CD4-positive, alpha-beta T cell treated with Interleukin-15 for 1 hour (primary cell): ENCODE data around the gene GSAP.

ENCODE experiments used
- DNase-seq: peaks from one replicate; pipeline ENCODE4 v3.0.0-alpha.2; 2020

The GSAP gene

GRCh38 chr7:77326131-77326530, 90.0 kb downstream of the GSAP start:
- no peak for DNase-seq

- no peak for DNase-seq
These were observed 94.8 kb downstream of the GSAP start for GRCh38 chr7:77321300-77321699.

- no peak for DNase-seq
These were observed 95.4 kb downstream of the GSAP start for GRCh38 chr7:77320714-77321113.

- no peak for DNase-seq
These were observed 96.0 kb downstream of the GSAP start for GRCh38 chr7:77320137-77320536.

GRCh38 chr7:77318019-77318418, 98.1 kb downstream of the GSAP start:
- no peak for DNase-seq

- no peak for DNase-seq
These were observed 99.8 kb downstream of the GSAP start for GRCh38 chr7:77316219-77316978.

GRCh38 chr7:77315182-77315591, 101.0 kb downstream of the GSAP start:
- DNase-seq = no peak

GRCh38 chr7:77313876-77314480, 102.2 kb downstream of the GSAP start:
- no peak for DNase-seq

- no peak for DNase-seq
These were observed 103.1 kb downstream of the GSAP start for GRCh38 chr7:77313085-77313484.

- DNase-seq = no peak
These were observed 105.2 kb downstream of the GSAP start for GRCh38 chr7:77310982-77311381.

GRCh38 chr7:77309714-77310220, 106.4 kb downstream of the GSAP start:
- DNase-seq = no peak

GRCh38 chr7:77308792-77309191, 107.4 kb downstream of the GSAP start:
- no peak for DNase-seq

GRCh38 chr7:77306231-77307067, 109.7 kb downstream of the GSAP start:
- no peak for DNase-seq

- DNase-seq = no peak
These were observed 120.6 kb downstream of the GSAP start for GRCh38 chr7:77295549-77295948.

GRCh38 chr7:77293046-77293445, 123.1 kb downstream of the GSAP start:
- no peak for DNase-seq

GRCh38 chr7:77290425-77290824, 125.7 kb downstream of the GSAP start:
- no peak for DNase-seq

- no peak for DNase-seq
These were observed 126.8 kb downstream of the GSAP start for GRCh38 chr7:77289387-77289786.

- no peak for DNase-seq
These were observed 127.4 kb downstream of the GSAP start for GRCh38 chr7:77288676-77289320.

GRCh38 chr7:77284616-77285015, 131.5 kb downstream of the GSAP start:
- DNase-seq = no peak

- no peak for DNase-seq
These were observed 132.1 kb downstream of the GSAP start for GRCh38 chr7:77284005-77284404.

GRCh38 chr7:77282897-77283296, 133.3 kb downstream of the GSAP start:
- no peak for DNase-seq

- no peak for DNase-seq
These were observed 134.2 kb downstream of the GSAP start for GRCh38 chr7:77281780-77282478.
